Lung (tissue), 12 donors: ENCODE results near the gene FGFR2. TPM values are rescaled to one million over a fixed set of nuclear protein-coding genes. Genes with fewer than 3 reads are reported as not detected.

Experiments used
- ATAC-seq: fragments of 200-7000 bp; cut with Tn5 transposase; one replicate; pipeline ENCODE4 v1.9.1; 2020; ENCODE audit warnings: moderate number of reproducible peaks; ENCODE audit not compliant: insufficient read depth, low FRiP score
- DNase-seq, 3 donors: peaks; one replicate each; pipeline ENCODE4 v3.0.0-alpha.2; 2013 to 2017
- H3K27ac ChIP-seq, 2 donors: one replicate each; pipeline ENCODE4 v1.5.1; 2013; ENCODE audit warnings: mild to moderate bottlenecking in 2 of 2, moderate library complexity in 2 of 2, control low read depth in 1 of 2, inconsistent platforms in 1 of 2, low read depth in 1 of 2, low read length in 1 of 2
- H3K27me3 ChIP-seq, 3 donors: one replicate each; pipeline ENCODE4 v1.5.1; 2013; ENCODE audit warnings: low read length in 2 of 3; ENCODE audit not compliant: control insufficient read depth in 3 of 3, insufficient read depth in 3 of 3
- H3K36me3 ChIP-seq, 4 donors: one replicate each; pipeline ENCODE4 v1.5.1; 2013; ENCODE audit warnings: low read length in 4 of 4, mild to moderate bottlenecking in 1 of 4, moderate library complexity in 1 of 4; ENCODE audit not compliant: control insufficient read depth in 4 of 4, insufficient read depth in 4 of 4
- H3K4me1 ChIP-seq, 5 donors: one replicate each; pipeline ENCODE4 v1.5.1; 2013; ENCODE audit warnings: low read length in 5 of 5, mild to moderate bottlenecking in 2 of 5, moderate library complexity in 1 of 5; ENCODE audit not compliant: control insufficient read depth in 5 of 5, insufficient read depth in 5 of 5
- H3K4me3 ChIP-seq: one replicate; pipeline ENCODE4 v1.5.1; 2013; ENCODE audit warnings: mild to moderate bottlenecking, control low read depth, moderate library complexity
- H3K9ac ChIP-seq, 2 donors: one replicate each; pipeline ENCODE4 v1.5.1; 2013; ENCODE audit warnings: low read length in 2 of 2, control low read depth in 1 of 2; ENCODE audit not compliant: insufficient read depth in 1 of 2
- H3K9me3 ChIP-seq, 4 donors: one replicate each; pipeline ENCODE4 v1.5.1; 2013; ENCODE audit warnings: low read length in 3 of 4, mild to moderate bottlenecking in 1 of 4, moderate library complexity in 1 of 4; ENCODE audit not compliant: control insufficient read depth in 4 of 4, insufficient read depth in 3 of 4
- CTCF ChIP-seq: IDR thresholded peaks from 2 replicates; pipeline ENCODE4 v1.5.1; 2012; ENCODE audit warnings: mild to moderate bottlenecking; ENCODE audit errors: control extremely low read depth, extremely low read depth
- WGBS, 2 donors: extraction: QIAGEN DNeasy Blood & Tissue Kit; methylation state at CpG; one replicate each; pipeline ENCODE4 v1.1.7; 2013; 5-methylcytosine and 5-hydroxymethylcytosine counted together
- polyA plus RNA-seq, 2 donors: library from polyadenylated mRNA; stranded (reverse); fragments of 200-250 nt; gene quantifications; one replicate each; pipeline ENCODE4 v1.2.1, GENCODE V29; 2013
- total RNA-seq, 2 donors: library from RNA; depleted of rRNA in 1 of 2; stranded (reverse); fragments of >200 nt in 1 of 2; gene quantifications; one replicate each; pipeline ENCODE4 v1.2.1, GENCODE V29; 2014 to 2021
- donor health status: control.
- donor health status: control.
- donor health status: Bipolar disorder and iron deficiency.
- donor health status: healthy.
- donor health status: DM: yes; HTN: yes; CAD: no.

Gene FGFR2
- total and polyA plus RNA-seq, 4 donors, result 11.4 to 230 (median 41.7) TPM

DNA sequence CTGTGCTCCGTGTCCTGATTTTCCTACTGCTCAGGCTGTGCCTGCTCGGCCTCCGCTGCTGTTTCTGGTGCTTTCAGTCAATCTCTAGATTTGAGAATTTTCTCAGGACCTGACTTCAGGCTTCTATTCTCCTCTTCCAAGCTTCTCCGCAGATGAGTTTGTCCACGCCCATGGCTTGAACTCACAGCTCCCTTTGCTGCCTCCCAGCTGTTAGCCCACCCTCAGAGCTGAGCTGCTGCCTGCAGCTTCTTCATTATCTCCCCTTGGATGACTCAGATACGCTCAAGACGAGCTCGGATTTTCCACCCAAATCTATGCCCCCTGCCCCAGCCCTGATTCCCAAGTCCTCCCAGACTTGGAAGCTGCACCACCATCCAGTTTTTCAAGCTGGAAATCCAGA, 104.7 kb downstream of the FGFR2 start:
- no peaks in the 10 kb centered on the region for H3K27me3 ChIP-seq
- H3K9me3 ChIP-seq, result peaks cover 0 to 2% (median 0%) of the 10 kb centered on the region in 4 donors
- no peak overlapping the region for H3K4me3 ChIP-seq
- peaks cover 0 to 27% (median 12%) of the 10 kb centered on the region in 4 donors for H3K36me3 ChIP-seq
- DNase-seq (no peak), ATAC-seq (no peak)
- WGBS, 2 donors, result 81 to 82% methylated on average over 8 of the region's 8 CpGs
- no peak overlapping the region for H3K27ac ChIP-seq
- H3K4me1 ChIP-seq, result peaks cover 0 to 10% (median 0%) of the 10 kb centered on the region in 5 donors
- TF ChIP-seq CTCF, result no peak
- H3K9ac ChIP-seq, result no peak overlapping the region

- H3K9me3 ChIP-seq, result peaks cover 0 to 2% (median 0%) of the 10 kb centered on the region in 4 donors
- no peak overlapping the region for H3K9ac ChIP-seq
- H3K27ac ChIP-seq, result no peak overlapping the region
- TF ChIP-seq CTCF, result no peak
- H3K36me3 ChIP-seq, result peaks cover 0 to 25% (median 12%) of the 10 kb centered on the region in 4 donors
- H3K4me1 ChIP-seq, result peaks cover 0 to 10% (median 2%) of the 10 kb centered on the region in 5 donors
- H3K4me3 ChIP-seq, result no peak overlapping the region
- H3K27me3 ChIP-seq, result no peaks in the 10 kb centered on the region
- ATAC-seq, result no peak
- 71 to 77% methylated on average over 17 of the region's 17 CpGs for WGBS, 2 donors
- DNase-seq, result no peak
Observed at GRCh38 chr10:121490871-121491519, 107.2 kb downstream of the FGFR2 start.

- 79 to 86% methylated on average over 12 of the region's 12 CpGs for WGBS, 2 donors
- H3K4me1 ChIP-seq, result peaks cover 0 to 23% (median 0%) of the 10 kb centered on the region in 5 donors
- no peak for ATAC-seq
- H3K9me3 ChIP-seq, result no peaks in the 10 kb centered on the region
- no peak overlapping the region for H3K9ac ChIP-seq
- no peaks in the 10 kb centered on the region for H3K27me3 ChIP-seq
- TF ChIP-seq CTCF, result no peak
- H3K4me3 ChIP-seq, result no peak overlapping the region
- no peak overlapping the region for H3K27ac ChIP-seq
- no peak for DNase-seq
- peaks cover 0 to 41% (median 15%) of the 10 kb centered on the region in 4 donors for H3K36me3 ChIP-seq
Observed at GRCh38 chr10:121485436-121486139, 112.7 kb downstream of the FGFR2 start.
